Bone marrow (tissue), 2 donors: Measurements from ENCODE around the gene TENM3.

Experiments used
- DNase-seq, 2 donors: peaks; one replicate each; lab custom pipeline; 2025; lab: John Stamatoyannopoulos, UW

TENM3 gene

DNA sequence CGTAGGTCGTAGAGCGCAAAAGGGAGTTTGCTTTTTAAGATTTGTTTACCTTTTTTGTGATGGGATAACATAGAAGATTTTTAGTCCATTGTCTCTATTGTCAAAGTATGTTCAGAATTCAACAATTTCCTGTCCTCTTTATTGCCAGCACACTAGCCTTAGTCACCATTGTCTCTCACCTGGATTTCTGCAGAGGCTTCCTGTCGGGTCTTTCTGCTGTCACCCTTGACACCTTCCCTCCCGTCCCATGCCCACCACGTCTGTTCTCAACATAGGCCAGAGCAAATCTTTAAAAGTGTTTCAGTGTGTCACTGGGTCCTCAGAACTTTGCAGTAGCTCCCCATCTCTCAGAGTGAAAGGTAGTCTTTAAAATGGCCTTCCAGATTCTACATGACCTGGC is 323.9 kb downstream of the TENM3 start:
- DNase-seq, result no peak

DNA sequence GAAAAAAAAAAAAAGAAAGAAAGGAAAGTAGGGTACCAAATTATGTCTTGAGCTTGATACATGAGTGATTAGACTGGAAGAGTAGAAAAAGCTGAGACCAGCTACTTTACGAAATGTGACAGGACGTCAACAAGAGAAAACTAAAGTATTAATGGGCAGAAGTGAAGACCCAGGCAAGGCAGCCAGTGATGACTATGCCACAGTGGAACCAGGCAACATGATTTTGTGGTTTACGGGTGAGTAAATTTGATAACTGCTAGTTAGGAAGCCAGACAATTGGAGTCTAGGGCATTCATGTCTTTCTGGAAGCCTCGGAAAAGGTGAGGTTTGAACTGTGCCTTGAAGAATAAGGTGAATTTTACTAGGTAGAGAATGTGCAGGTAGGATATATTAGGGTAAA is 326.4 kb downstream of the TENM3 start:
- no peak for DNase-seq

DNA sequence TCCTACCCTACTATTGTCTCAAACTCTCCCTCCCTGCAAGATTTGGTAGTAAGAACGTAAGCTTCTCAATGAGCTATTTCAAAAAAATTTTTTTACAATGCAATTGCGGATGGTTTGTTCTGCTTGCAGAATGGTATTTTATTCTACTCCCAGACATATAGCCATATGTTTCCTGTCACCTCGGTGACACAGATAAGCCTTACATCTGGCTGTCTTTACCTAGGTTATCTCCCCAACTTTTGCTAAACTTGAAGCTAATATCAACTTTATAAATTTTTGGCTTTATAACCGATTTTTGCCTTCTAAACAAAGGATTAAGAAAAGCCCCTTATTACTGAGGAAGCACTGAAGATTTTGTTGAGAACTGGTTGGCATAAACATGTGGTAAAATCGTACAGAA is 331.5 kb downstream of the TENM3 start:
- no peak for DNase-seq

GRCh38 chr4:182575225-182575624 is 332.0 kb downstream of the TENM3 start:
- DNase-seq, result no peak

DNA sequence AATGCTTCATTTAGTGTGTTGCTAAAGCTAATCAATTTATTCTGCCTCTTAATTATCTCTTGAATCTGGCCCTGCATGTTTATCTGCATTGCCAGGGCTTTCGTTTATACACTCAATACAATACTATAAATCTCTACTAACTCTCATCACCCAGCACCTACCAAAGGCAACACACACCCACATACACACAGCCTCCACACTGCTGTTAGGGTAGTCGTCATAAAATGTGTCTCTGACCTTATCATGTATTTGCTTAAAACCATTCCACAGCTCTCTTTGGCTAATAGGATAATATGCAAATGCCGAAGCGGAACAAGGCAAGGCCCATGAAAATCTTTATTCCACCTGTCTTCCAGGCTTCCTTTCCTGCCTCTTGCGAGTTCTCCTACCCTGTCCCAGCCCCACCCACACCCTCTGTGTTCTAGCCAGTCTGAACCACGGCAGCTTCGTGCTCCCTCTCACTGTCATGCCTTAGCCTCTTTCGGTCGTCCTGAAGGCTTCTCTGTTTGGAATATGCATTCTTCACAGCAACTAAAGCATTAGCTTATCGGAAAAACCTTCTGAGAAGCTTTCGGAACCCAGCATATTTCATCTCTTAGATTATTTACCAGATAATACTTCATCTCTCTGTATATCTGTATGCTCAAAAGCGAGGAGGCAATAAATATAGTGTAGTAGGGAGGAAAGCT is 333.5 kb downstream of the TENM3 start:
- DNase-seq, result no peak

DNA sequence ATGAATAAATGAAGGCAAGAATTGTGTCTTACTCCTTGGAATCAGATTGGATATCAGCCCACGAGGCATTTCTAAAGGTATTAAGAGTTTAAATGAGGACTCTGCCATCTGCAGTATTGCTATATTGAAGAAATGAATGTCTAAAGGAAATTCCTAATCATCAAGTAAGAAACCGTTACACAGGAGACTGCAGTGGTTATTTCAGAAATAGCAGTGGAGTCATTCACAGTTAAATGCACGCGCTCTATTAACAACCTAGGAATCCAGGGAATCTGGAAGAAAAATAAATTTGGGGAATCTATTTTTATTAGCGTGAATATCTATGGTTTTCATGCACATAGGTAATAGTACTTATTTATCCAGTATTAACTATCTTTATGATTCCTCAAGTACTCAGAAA is 334.2 kb downstream of the TENM3 start:
- DNase-seq, result no peak

DNA sequence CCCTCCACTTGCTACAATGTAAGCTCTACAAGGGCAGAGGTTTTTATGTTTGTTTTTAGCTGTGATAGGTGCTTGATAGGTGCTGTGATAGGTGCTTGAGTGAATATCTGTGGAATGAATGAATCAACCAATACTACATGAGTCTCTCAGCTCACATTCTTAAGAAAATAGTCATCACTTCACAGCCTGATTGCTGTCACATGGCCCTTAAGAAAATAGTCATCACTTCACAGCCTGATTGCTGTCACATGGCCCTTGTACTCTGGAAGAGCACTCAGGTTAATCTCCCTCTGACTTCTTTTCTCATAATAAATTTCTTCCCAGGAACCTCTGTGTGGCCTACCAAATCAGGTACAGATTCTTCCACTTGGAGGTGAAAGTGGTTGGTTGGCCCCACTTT is 335.2 kb downstream of the TENM3 start:
- no peak for DNase-seq

- no peak for DNase-seq
These were observed 339.0 kb downstream of the TENM3 start for GRCh38 chr4:182582245-182582644.

DNA sequence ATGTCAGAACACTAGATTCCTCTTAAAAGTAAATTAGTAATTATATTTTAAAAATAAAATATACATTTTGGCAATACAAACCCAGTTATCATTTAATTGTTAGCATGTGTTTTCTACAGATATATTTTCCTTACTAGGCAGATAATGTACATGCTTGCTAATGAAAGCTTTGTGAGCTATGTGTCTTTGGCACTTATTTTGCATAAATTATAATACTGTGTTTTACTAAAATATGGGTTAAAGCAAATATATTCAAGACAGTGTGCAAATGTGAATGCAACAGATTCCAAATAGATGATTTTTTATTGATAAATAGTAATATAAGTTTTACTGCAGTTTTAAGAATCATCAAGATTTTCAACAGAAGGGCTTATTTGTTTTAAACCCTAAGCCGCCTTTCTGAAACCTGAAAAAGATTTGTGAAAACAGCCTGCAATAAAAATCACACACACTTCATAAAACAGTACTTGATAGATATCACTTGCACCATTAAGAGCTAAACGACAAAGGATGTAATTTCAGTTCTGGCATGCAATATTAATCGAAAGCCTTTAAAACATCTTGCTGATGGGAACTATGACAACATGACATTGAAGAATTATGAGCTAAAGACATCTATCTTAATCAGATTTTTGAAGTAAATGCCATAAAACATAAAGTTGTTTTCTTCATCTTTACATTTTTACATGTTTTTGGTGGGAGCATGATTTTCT is 340.7 kb downstream of the TENM3 start:
- DNase-seq, result no peak

DNA sequence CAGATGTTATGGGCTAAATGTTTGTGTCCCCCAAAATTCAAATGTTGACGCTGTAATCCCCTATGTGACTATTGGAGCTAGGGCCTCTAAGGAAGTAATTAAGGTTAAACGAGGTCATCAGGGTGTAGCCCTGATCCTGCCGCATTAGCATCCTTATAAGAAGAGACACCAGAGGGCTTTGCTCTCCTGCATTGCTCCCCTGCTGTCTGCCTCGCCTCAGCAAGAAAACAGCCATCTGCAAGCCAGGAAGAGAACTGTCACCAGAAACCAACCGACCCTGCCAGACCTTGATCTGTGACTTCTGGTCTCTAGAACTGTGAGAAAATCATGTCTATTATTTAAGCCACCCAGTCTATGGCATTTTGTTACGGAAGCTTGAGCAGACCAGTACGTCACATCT is 342.1 kb downstream of the TENM3 start:
- DNase-seq, result no peak

- no peak for DNase-seq
These were observed 345.9 kb downstream of the TENM3 start for GRCh38 chr4:182589100-182589499.

DNA sequence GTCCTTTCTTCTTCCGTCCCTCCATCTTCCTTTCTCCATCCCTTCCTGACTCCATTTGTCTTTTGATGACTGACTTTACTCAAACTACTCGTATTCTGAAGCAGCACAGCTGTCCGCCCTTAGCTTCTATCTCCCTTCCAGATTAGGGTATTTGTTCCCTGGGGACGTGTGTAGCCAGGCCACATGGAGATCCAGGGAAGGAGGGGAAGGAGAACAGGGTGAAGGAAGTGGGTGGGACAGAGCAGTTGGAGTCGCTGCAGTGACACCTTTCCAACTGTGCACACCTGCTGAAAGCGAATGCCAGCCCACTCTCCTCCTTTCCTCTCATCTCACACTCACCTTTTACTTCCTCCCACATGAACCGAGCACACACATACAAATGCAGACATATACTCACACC is 350.2 kb downstream of the TENM3 start:
- DNase-seq, result no peak

DNA sequence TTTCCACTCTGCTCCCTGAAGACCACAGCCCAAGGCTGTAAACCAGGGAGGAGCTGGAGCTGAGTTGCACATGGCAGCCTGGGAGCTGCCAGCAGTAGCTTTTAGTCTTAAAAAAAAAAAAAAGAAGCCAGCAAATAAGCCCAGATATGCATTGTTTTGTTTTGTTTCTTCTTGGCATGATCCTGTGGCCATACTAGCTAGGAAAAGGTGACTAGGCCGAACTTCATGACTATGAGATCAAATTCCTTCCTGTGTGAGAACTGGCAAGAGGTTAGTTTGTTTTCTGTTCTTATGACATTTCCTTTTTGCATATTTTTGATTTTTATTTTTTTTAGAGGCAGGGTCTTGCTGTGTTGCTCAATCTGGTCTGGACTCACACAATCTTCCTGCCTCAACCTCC is 350.7 kb downstream of the TENM3 start:
- DNase-seq, result no peak

GRCh38 chr4:182600093-182600492 is 356.9 kb downstream of the TENM3 start:
- no peak for DNase-seq

- no peak for DNase-seq
These were observed 357.7 kb downstream of the TENM3 start for GRCh38 chr4:182600856-182601255.

GRCh38 chr4:182604161-182604622 is 361.0 kb downstream of the TENM3 start:
- DNase-seq, result no peak

GRCh38 chr4:182604953-182605352 is 361.8 kb downstream of the TENM3 start:
- DNase-seq, result no peak

- no peak for DNase-seq
These were observed 365.3 kb downstream of the TENM3 start for GRCh38 chr4:182608525-182608924.

DNA sequence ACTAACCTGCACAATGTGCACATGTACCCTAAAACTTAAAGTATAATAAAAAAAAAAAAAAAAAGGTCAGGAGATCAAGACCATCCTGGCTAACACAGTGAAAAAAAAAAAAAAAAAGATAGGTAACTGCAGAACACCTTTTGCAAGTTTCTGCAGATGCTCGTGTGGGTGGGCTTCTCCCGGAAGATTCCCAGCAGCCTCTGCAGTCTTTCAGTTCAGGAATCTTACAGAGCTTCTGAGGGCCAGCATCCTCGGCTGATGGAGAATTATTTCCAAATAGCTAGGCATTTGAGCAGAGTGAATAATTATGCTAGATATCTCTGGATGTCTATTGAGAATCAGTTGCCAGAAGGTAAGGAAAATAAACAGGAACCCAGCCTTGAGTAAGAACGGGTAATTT is 373.3 kb downstream of the TENM3 start:
- DNase-seq, result no peak

GRCh38 chr4:182619660-182620059 is 376.5 kb downstream of the TENM3 start:
- no peak for DNase-seq

DNA sequence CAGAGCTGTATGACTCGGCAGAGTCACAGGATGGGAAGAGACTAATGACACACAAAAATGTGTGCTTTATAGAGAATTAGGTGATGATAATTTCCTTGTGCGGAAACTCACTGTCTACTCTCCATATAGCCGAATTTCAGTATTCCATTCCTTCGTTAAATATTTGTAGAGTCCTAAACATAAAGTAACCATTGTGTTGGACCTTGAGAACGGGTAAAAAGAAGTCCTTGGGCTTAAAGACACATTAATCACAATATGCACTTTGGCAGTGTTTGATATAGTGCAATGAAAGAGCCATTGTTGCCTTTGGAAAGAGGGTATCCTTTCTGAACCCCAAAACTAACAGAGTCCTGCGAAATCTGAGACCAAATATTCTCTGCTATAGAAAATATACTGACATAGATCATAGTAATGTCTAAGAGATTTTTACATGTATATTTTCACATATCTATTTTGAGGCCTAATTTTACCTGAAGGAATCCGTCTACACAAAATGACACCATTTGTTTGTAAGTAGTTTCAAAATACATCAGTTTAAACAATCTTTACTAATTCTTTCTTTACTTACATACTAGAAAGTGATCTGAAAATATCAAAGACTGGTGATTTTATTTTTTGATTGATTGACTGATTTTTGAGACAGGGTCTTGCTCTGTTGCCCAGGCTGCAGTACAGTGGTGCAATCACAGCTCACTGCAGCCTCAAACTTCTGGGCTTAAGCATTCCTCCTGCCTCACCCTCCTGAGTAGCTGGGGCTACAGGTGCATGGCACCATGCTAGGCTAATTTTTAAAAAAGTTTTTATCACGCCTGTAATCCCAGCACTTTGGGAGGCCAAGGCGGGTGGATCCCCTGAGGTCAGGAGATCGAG is 377.1 kb downstream of the TENM3 start:
- no peak for DNase-seq

- DNase-seq, result no peak
These were observed 381.1 kb downstream of the TENM3 start for GRCh38 chr4:182624281-182624680.

DNA sequence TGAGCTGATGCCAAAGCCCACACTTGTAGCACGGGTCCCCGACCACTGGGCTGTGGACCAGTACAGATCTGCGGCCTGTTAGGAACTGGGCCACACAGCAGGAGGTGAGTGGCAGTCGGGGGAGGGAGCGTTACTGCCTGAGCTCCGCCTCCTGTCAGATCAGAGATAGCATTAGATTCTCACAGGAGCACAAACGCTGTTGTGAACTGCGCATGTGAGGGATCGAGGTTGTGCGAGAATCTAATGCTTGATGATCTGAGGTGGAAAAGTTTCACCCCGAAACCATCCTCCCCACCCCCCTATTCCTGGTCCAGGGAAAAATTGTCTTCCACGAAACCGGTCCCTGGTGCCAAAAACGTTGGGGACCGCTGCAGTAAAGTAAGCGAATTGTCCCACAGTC is 382.0 kb downstream of the TENM3 start:
- DNase-seq, result no peak
